ENCODE data around the gene TOM1L1. TPM values are rescaled to one million over a fixed set of nuclear protein-coding genes. Genes with fewer than 3 reads are reported as not detected.

Gene TOM1L1
- total RNA-seq, 1 donor from 2014 or later = 107 TPM

DNA sequence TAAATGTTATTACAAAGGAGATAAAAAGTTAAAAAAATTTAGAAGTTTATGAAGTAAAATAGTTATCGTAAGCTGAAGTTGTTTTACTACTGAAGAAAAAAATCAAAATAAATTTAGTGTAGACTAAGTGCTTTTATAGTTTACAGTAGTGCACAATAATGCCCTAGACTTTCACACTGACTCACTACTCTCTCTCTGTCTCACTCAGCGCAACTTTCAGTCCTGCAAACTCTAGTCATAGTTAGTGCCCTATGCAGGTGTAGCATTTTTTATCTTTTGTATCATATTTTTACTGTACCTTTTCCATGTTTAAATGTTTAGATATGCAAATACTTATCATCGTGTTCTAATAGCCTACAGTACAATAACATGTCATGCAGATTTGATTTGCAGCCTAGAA, 17.7 kb upstream of the TOM1L1 start:
- no peak overlapping the region for H2AFZ ChIP-seq (replicated peaks)
- no peaks in the 10 kb centered on the region for H3K36me3 ChIP-seq
- no peak overlapping the region for H3K4me3 Mint-ChIP-seq
- no peaks in the 10 kb centered on the region for H3K27me3 Mint-ChIP-seq (ENCODE audit: insufficient read depth, low read depth)
- H4K20me1 ChIP-seq (ENCODE audit: low read depth) = no peaks in the 10 kb centered on the region
- no peaks in the 10 kb centered on the region for H3K27me3 ChIP-seq
- H3K27ac Mint-ChIP-seq = no peak overlapping the region
- no peak overlapping the region for H3K9ac ChIP-seq
- H3K4me3 ChIP-seq = no peak overlapping the region
- TF ChIP-seq EZH2phosphoT487 (IDR thresholded peaks at IDR 0.05) (no peak), EZH2 (IDR thresholded peaks at IDR 0.05) (no peak)
- TF ChIP-seq, protein P1, sequence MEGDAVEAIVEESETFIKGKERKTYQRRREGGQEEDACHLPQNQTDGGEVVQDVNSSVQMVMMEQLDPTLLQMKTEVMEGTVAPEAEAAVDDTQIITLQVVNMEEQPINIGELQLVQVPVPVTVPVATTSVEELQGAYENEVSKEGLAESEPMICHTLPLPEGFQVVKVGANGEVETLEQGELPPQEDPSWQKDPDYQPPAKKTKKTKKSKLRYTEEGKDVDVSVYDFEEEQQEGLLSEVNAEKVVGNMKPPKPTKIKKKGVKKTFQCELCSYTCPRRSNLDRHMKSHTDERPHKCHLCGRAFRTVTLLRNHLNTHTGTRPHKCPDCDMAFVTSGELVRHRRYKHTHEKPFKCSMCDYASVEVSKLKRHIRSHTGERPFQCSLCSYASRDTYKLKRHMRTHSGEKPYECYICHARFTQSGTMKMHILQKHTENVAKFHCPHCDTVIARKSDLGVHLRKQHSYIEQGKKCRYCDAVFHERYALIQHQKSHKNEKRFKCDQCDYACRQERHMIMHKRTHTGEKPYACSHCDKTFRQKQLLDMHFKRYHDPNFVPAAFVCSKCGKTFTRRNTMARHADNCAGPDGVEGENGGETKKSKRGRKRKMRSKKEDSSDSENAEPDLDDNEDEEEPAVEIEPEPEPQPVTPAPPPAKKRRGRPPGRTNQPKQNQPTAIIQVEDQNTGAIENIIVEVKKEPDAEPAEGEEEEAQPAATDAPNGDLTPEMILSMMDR (IDR thresholded peaks at IDR 0.05) = no peak
- no peaks in the 10 kb centered on the region for H3K36me3 Mint-ChIP-seq
- H3K27ac ChIP-seq = no peak overlapping the region
- no peaks in the 10 kb centered on the region for H3K9me3 ChIP-seq (ENCODE audit: low read depth)
- no peaks in the 10 kb centered on the region for H3F3A ChIP-seq (ENCODE audit: low read depth)
- no peaks in the 10 kb centered on the region for H3K9me3 Mint-ChIP-seq
- no peak for DNase-seq (ENCODE audit: low spot score)
- H3K4me2 ChIP-seq = no peak overlapping the region
- no peaks in the 10 kb centered on the region for H3K79me2 ChIP-seq (ENCODE audit: low read depth)
- H3K4me1 Mint-ChIP-seq = peaks cover 11% of the 10 kb centered on the region
- H3K4me1 ChIP-seq = no peaks in the 10 kb centered on the region

DNA sequence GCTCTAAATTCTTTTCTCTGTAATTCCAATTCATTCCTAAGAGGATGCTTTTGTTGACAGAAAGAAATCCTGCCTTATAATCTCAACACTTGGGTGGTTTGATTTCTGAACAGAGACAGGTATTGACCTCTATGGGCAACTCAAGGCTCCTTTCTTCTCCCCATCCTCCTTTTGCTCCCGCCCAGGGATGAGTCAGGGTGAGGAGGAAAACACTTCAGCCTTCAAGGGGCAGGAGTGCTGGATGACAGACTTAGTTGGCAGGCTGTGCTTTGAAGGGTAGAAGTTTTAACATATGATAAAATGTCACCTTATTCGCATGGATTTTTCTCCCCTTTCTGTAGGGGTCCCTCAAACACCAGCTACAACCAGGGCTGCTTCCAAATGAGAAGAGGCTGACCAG, 16.7 kb upstream of the TOM1L1 start:
- H3K27ac Mint-ChIP-seq = no peak overlapping the region

DNA sequence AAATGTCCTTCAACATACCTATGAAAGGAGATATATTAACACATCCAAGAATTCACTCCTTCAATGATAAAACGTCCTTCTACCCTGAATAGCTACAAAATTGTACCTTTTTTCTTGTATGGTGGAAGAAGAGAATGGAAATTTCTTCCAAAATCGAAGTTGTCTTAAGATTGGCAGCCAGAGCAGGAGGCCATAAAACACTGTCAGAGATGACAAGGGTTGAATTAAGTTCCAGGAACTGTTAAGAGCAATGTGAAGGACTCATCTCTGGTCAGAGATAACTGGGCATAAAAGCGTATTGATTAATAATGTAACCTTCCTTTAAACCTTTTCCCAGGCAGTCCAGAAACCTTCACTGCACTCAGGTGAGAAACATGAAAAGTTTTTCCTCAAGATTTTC, 12.9 kb upstream of the TOM1L1 start:
- Mint-ChIP-seq H3K36me3 (no peaks in the 10 kb centered on the region), H3K4me3 (no peak overlapping the region), H3K9me3 (no peaks in the 10 kb centered on the region), H3K27me3 (ENCODE audit: insufficient read depth, low read depth) (peaks cover 3% of the 10 kb centered on the region), H3K27ac (no peak overlapping the region), H3K4me1 (peaks cover 12% of the 10 kb centered on the region)
- Histone ChIP-seq H3K9ac (no peak overlapping the region), H3K36me3 (no peaks in the 10 kb centered on the region), H3K27me3 (no peaks in the 10 kb centered on the region), H3K4me2 (no peak overlapping the region), H3K27ac (no peak overlapping the region), H3K4me1 (no peaks in the 10 kb centered on the region), H3K9me3 (ENCODE audit: low read depth) (no peaks in the 10 kb centered on the region), H4K20me1 (ENCODE audit: low read depth) (no peaks in the 10 kb centered on the region), H3K4me3 (no peak overlapping the region), H3K79me2 (ENCODE audit: low read depth) (no peaks in the 10 kb centered on the region), H3F3A (ENCODE audit: low read depth) (no peaks in the 10 kb centered on the region), H2AFZ (replicated peaks) (no peak overlapping the region)
- no peak for DNase-seq (ENCODE audit: low spot score)
- TF ChIP-seq EZH2phosphoT487 (IDR thresholded peaks at IDR 0.05) (no peak), EZH2 (IDR thresholded peaks at IDR 0.05) (no peak)
- TF ChIP-seq, protein P1 (IDR thresholded peaks at IDR 0.05) = no peak

More for the DNA sequence above, 16.7 kb upstream of the TOM1L1 start:
- H3K27ac ChIP-seq = no peak overlapping the region
- H3K4me3 Mint-ChIP-seq = no peak overlapping the region
- no peaks in the 10 kb centered on the region for H3K4me1 ChIP-seq
- no peaks in the 10 kb centered on the region for H3K79me2 ChIP-seq (ENCODE audit: low read depth)
- no peaks in the 10 kb centered on the region for H3K36me3 ChIP-seq
- DNase-seq (ENCODE audit: low spot score) = no peak
- no peak overlapping the region for H3K4me3 ChIP-seq
- H3K9me3 Mint-ChIP-seq = no peaks in the 10 kb centered on the region
- H3K36me3 Mint-ChIP-seq = no peaks in the 10 kb centered on the region
- H3K4me2 ChIP-seq = no peak overlapping the region
- TF ChIP-seq EZH2phosphoT487 (IDR thresholded peaks at IDR 0.05) (no peak), EZH2 (IDR thresholded peaks at IDR 0.05) (no peak)
- TF ChIP-seq, protein P1 (IDR thresholded peaks at IDR 0.05) = no peak
- H3K27me3 ChIP-seq = no peaks in the 10 kb centered on the region
- no peaks in the 10 kb centered on the region for H3K9me3 ChIP-seq (ENCODE audit: low read depth)
- no peak overlapping the region for H3K9ac ChIP-seq
- no peaks in the 10 kb centered on the region for H3F3A ChIP-seq (ENCODE audit: low read depth)
- no peaks in the 10 kb centered on the region for H3K27me3 Mint-ChIP-seq (ENCODE audit: insufficient read depth, low read depth)
- H3K4me1 Mint-ChIP-seq = peaks cover 11% of the 10 kb centered on the region
- no peak overlapping the region for H2AFZ ChIP-seq (replicated peaks)
- no peaks in the 10 kb centered on the region for H4K20me1 ChIP-seq (ENCODE audit: low read depth)

Data from neural progenitor cell (in vitro differentiated cells).